ENCODE results near the gene KIAA0319L. TPM values are rescaled to one million over a fixed set of nuclear protein-coding genes. Genes with fewer than 3 reads are reported as not detected.

Gene KIAA0319L
- total and polyA plus RNA-seq, 2 experiments from 2014 or later: 27.2 to 75.1 TPM

DNA sequence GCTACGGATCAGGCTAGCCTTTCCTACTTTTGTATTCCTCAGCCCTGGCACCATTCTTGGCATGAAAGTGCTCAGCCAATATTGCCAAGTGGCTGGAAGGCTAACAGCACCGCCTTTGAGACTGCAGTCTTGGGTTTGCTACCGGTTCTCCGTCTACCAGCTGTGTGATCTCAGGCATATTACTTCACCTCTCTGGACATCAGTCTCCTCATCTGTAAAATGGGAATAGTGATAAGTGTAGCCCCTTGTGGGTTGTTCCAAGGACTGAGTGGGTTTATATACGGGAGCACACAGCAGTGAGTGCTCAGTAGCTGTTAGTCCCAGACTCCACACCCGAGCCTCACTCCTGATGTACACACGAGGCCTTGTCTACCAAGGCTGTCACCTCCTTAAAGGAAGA is 29.6 kb upstream of the KIAA0319L start:
- no peaks in the 10 kb centered on the region for H3K79me2 ChIP-seq (replicated peaks; ENCODE audit: insufficient read depth)
- H3K4me2 ChIP-seq: no peak overlapping the region
- 0 out of 3 replicates have a peak, but pooled peaks cover 2% of the 10 kb centered on the region for H3K9me3 Mint-ChIP-seq
- ATAC-seq (no peak), DNase-seq (ENCODE audit: low spot score) (no peak)
- no peaks in the 10 kb centered on the region for H3K9me2 ChIP-seq (ENCODE audit: insufficient read depth)
- no peaks in the 10 kb centered on the region for H3K27me3 ChIP-seq (ENCODE audit: insufficient read depth)
- peaks cover 8% of the 10 kb centered on the region for H3K27me3 Mint-ChIP-seq (ENCODE audit: insufficient read depth, low read depth, poor library complexity)
- H3K4me1 ChIP-seq (ENCODE audit: insufficient read depth): no peaks in the 10 kb centered on the region
- H3K4me3 ChIP-seq: no peak overlapping the region
- no peak overlapping the region for H2AFZ ChIP-seq
- H3K4me3 Mint-ChIP-seq: no peak overlapping the region
- TF ChIP-seq STAT1 (IDR thresholded peaks at IDR 0.05; ENCODE audit: unreplicated experiment) (no peak), EZH2phosphoT487 (IDR thresholded peaks at IDR 0.05; ENCODE audit: unreplicated experiment) (no peak), JUNB (IDR thresholded peaks at IDR 0.05; ENCODE audit: unreplicated experiment) (no peak), POLR2AphosphoS5 (IDR thresholded peaks at IDR 0.05; ENCODE audit: low read depth) (no peak), ZNF331 (CRISPR knock-in tag; IDR thresholded peaks at IDR 0.05; ENCODE audit: low read depth) (no peak), EZH2 (IDR thresholded peaks at IDR 0.05; ENCODE audit: low read depth, unreplicated experiment) (no peak), CREB1 (CRISPR knock-in tag; IDR thresholded peaks at IDR 0.05; ENCODE audit: low read depth) (no peak), NANOG (IDR thresholded peaks at IDR 0.05; ENCODE audit: borderline replicate concordance) (no peak), ZNF114 (CRISPR knock-in tag; IDR thresholded peaks at IDR 0.05) (no peak)
- TF ChIP-seq, protein P1, sequence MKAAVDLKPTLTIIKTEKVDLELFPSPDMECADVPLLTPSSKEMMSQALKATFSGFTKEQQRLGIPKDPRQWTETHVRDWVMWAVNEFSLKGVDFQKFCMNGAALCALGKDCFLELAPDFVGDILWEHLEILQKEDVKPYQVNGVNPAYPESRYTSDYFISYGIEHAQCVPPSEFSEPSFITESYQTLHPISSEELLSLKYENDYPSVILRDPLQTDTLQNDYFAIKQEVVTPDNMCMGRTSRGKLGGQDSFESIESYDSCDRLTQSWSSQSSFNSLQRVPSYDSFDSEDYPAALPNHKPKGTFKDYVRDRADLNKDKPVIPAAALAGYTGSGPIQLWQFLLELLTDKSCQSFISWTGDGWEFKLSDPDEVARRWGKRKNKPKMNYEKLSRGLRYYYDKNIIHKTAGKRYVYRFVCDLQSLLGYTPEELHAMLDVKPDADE (IDR thresholded peaks at IDR 0.05): no peak
- TF ChIP-seq, protein P2, sequence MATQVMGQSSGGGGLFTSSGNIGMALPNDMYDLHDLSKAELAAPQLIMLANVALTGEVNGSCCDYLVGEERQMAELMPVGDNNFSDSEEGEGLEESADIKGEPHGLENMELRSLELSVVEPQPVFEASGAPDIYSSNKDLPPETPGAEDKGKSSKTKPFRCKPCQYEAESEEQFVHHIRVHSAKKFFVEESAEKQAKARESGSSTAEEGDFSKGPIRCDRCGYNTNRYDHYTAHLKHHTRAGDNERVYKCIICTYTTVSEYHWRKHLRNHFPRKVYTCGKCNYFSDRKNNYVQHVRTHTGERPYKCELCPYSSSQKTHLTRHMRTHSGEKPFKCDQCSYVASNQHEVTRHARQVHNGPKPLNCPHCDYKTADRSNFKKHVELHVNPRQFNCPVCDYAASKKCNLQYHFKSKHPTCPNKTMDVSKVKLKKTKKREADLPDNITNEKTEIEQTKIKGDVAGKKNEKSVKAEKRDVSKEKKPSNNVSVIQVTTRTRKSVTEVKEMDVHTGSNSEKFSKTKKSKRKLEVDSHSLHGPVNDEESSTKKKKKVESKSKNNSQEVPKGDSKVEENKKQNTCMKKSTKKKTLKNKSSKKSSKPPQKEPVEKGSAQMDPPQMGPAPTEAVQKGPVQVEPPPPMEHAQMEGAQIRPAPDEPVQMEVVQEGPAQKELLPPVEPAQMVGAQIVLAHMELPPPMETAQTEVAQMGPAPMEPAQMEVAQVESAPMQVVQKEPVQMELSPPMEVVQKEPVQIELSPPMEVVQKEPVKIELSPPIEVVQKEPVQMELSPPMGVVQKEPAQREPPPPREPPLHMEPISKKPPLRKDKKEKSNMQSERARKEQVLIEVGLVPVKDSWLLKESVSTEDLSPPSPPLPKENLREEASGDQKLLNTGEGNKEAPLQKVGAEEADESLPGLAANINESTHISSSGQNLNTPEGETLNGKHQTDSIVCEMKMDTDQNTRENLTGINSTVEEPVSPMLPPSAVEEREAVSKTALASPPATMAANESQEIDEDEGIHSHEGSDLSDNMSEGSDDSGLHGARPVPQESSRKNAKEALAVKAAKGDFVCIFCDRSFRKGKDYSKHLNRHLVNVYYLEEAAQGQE (IDR thresholded peaks at IDR 0.05; ENCODE audit: unreplicated experiment): no peak
- TF ChIP-seq, protein P3, sequence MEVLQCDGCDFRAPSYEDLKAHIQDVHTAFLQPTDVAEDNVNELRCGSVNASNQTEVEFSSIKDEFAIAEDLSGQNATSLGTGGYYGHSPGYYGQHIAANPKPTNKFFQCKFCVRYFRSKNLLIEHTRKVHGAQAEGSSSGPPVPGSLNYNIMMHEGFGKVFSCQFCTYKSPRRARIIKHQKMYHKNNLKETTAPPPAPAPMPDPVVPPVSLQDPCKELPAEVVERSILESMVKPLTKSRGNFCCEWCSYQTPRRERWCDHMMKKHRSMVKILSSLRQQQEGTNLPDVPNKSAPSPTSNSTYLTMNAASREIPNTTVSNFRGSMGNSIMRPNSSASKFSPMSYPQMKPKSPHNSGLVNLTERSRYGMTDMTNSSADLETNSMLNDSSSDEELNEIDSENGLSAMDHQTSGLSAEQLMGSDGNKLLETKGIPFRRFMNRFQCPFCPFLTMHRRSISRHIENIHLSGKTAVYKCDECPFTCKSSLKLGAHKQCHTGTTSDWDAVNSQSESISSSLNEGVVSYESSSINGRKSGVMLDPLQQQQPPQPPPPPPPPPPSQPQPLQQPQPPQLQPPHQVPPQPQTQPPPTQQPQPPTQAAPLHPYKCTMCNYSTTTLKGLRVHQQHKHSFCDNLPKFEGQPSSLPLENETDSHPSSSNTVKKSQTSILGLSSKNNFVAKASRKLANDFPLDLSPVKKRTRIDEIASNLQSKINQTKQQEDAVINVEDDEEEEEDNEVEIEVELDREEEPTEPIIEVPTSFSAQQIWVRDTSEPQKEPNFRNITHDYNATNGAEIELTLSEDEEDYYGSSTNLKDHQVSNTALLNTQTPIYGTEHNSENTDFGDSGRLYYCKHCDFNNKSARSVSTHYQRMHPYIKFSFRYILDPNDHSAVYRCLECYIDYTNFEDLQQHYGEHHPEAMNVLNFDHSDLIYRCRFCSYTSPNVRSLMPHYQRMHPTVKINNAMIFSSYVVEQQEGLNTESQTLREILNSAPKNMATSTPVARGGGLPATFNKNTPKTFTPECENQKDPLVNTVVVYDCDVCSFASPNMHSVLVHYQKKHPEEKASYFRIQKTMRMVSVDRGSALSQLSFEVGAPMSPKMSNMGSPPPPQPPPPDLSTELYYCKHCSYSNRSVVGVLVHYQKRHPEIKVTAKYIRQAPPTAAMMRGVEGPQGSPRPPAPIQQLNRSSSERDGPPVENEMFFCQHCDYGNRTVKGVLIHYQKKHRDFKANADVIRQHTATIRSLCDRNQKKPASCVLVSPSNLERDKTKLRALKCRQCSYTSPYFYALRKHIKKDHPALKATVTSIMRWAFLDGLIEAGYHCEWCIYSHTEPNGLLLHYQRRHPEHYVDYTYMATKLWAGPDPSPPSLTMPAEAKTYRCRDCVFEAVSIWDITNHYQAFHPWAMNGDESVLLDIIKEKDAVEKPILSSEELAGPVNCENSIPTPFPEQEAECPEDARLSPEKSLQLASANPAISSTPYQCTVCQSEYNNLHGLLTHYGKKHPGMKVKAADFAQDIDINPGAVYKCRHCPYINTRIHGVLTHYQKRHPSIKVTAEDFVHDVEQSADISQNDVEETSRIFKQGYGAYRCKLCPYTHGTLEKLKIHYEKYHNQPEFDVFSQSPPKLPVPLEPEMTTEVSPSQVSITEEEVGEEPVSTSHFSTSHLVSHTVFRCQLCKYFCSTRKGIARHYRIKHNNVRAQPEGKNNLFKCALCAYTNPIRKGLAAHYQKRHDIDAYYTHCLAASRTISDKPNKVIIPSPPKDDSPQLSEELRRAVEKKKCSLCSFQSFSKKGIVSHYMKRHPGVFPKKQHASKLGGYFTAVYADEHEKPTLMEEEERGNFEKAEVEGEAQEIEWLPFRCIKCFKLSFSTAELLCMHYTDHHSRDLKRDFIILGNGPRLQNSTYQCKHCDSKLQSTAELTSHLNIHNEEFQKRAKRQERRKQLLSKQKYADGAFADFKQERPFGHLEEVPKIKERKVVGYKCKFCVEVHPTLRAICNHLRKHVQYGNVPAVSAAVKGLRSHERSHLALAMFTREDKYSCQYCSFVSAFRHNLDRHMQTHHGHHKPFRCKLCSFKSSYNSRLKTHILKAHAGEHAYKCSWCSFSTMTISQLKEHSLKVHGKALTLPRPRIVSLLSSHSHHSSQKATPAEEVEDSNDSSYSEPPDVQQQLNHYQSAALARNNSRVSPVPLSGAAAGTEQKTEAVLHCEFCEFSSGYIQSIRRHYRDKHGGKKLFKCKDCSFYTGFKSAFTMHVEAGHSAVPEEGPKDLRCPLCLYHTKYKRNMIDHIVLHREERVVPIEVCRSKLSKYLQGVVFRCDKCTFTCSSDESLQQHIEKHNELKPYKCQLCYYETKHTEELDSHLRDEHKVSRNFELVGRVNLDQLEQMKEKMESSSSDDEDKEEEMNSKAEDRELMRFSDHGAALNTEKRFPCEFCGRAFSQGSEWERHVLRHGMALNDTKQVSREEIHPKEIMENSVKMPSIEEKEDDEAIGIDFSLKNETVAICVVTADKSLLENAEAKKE (CRISPR knock-in tag; IDR thresholded peaks at IDR 0.05): no peak
- TF ChIP-seq, protein P4, sequence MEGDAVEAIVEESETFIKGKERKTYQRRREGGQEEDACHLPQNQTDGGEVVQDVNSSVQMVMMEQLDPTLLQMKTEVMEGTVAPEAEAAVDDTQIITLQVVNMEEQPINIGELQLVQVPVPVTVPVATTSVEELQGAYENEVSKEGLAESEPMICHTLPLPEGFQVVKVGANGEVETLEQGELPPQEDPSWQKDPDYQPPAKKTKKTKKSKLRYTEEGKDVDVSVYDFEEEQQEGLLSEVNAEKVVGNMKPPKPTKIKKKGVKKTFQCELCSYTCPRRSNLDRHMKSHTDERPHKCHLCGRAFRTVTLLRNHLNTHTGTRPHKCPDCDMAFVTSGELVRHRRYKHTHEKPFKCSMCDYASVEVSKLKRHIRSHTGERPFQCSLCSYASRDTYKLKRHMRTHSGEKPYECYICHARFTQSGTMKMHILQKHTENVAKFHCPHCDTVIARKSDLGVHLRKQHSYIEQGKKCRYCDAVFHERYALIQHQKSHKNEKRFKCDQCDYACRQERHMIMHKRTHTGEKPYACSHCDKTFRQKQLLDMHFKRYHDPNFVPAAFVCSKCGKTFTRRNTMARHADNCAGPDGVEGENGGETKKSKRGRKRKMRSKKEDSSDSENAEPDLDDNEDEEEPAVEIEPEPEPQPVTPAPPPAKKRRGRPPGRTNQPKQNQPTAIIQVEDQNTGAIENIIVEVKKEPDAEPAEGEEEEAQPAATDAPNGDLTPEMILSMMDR (conservative IDR thresholded peaks at IDR 0.05; ENCODE audit: low read depth in 2 of 2): no peak
- H3K27ac Mint-ChIP-seq: no peak overlapping the region
- no peak overlapping the region for H3K27ac ChIP-seq (ENCODE audit: low read depth)
- no peaks in the 10 kb centered on the region for H3K36me3 Mint-ChIP-seq (ENCODE audit: low read depth)
- no peaks in the 10 kb centered on the region for H4K20me1 ChIP-seq (replicated peaks; ENCODE audit: insufficient read depth)
- no peaks in the 10 kb centered on the region for H3F3A ChIP-seq (replicated peaks; ENCODE audit: low read depth)
- H3K36me3 ChIP-seq (ENCODE audit: insufficient read depth): no peaks in the 10 kb centered on the region
- H3K4me1 Mint-ChIP-seq: peaks cover 7% of the 10 kb centered on the region; the same call in 2 of the 3 replicates

All from GM23338 (cell line).